ENCODE data around the gene INTS4. TPM values are rescaled to one million over a fixed set of nuclear protein-coding genes. Genes with fewer than 3 reads are reported as not detected.
"Not testable (repeated sequence)": the region's sequence is repeated elsewhere in the genome, so short reads cannot be mapped to it uniquely, and the experiment has no call there.

Gene INTS4
- total RNA-seq, 1 experiment from 2014 or later = 21.8 TPM

- peak; percentile 54 for DNase-seq (ENCODE audit: low read depth)
Observed at GRCh38 chr11:78022397-78023396, 28.2 kb upstream of the INTS4 start, which contains the start of gene KCTD14. TSS of gene KCTD14 (minus strand) at chr11:78023276. CDS start at chr11:78023249, 27 bp downstream.

- DNase-seq (ENCODE audit: low read depth) = no peak
Observed at GRCh38 chr11:78021611-78022010, 27.1 kb upstream of the INTS4 start.

GRCh38 chr11:78020246-78020645 is 25.8 kb upstream of the INTS4 start:
- DNase-seq (ENCODE audit: low read depth) = peak; percentile 26

GRCh38 chr11:78019808-78020207 is 25.3 kb upstream of the INTS4 start:
- DNase-seq (ENCODE audit: low read depth) = peak; percentile 60

- no peak for DNase-seq (ENCODE audit: low read depth)
Observed at GRCh38 chr11:78015878-78016277, 21.4 kb upstream of the INTS4 start.

- DNase-seq (ENCODE audit: low read depth) = not testable (repeated sequence)
Observed at GRCh38 chr11:78014937-78015520, 20.6 kb upstream of the INTS4 start.

- no peak for DNase-seq (ENCODE audit: low read depth)
Observed at GRCh38 chr11:78011301-78011700, 16.8 kb upstream of the INTS4 start.

- DNase-seq (ENCODE audit: low read depth) = no peak
Observed at GRCh38 chr11:78010755-78011154, 16.3 kb upstream of the INTS4 start.

GRCh38 chr11:78010304-78010703 is 15.8 kb upstream of the INTS4 start:
- DNase-seq (ENCODE audit: low read depth) = no peak

- no peak for DNase-seq (ENCODE audit: low read depth)
Observed at GRCh38 chr11:78009062-78009461, 14.6 kb upstream of the INTS4 start.

- DNase-seq (ENCODE audit: low read depth) = peak; percentile 78
Observed at GRCh38 chr11:78000193-78000592, 5.7 kb upstream of the INTS4 start.

- DNase-seq (ENCODE audit: low read depth) = no peak
Observed at GRCh38 chr11:77999446-78000030, 5.1 kb upstream of the INTS4 start.

- DNase-seq (ENCODE audit: low read depth) = peak; percentile 1
Observed at GRCh38 chr11:77993902-77994301, 566 bp downstream of the INTS4 start.

GRCh38 chr11:77990981-77991380 is 3.5 kb downstream of the INTS4 start:
- no peak for DNase-seq (ENCODE audit: low read depth)

GRCh38 chr11:77986456-77986855 is 8.0 kb downstream of the INTS4 start:
- DNase-seq (ENCODE audit: low read depth) = not testable (repeated sequence)

- DNase-seq (ENCODE audit: low read depth) = no peak
Observed at GRCh38 chr11:77981346-77981947, 13.0 kb downstream of the INTS4 start.

GRCh38 chr11:77968337-77968736 is 26.1 kb downstream of the INTS4 start:
- no peak for DNase-seq (ENCODE audit: low read depth)

GRCh38 chr11:77967753-77968152 is 26.7 kb downstream of the INTS4 start:
- no peak for DNase-seq (ENCODE audit: low read depth)

- no peak for DNase-seq (ENCODE audit: low read depth)
Observed at GRCh38 chr11:77967121-77967520, 27.3 kb downstream of the INTS4 start.

- no peak for DNase-seq (ENCODE audit: low read depth)
Observed at GRCh38 chr11:77966338-77966737, 28.1 kb downstream of the INTS4 start.

GRCh38 chr11:77959434-77959833 is 35.0 kb downstream of the INTS4 start:
- no peak for DNase-seq (ENCODE audit: low read depth)

- DNase-seq (ENCODE audit: low read depth) = not testable (repeated sequence)
Observed at GRCh38 chr11:77958583-77959177, 35.8 kb downstream of the INTS4 start.

All from M059J (cell line).